ENCODE results near the gene PFDN1.

DNA sequence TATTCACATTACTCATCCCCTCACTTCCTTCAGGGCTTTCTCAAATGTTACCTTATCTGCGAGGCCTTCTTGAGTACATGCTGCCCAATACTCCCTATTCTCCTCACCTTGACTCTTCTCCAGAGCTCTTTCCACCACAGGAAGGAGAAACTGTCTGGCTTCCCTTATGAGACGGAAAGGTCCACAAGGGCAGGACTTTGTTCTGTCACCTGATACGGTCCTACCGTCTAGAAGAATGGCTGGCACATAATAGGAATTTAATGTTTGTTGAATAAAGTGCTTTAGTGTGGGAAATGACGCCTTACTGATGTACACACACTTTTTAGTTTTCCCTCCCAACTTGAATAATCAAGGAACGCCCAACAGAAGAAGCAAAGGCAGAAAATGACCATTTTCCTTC is 52.5 kb downstream of the PFDN1 start:
- no peak for TF ChIP-seq EZH2 (IDR thresholded peaks at IDR 0.05)
- no peak for TF ChIP-seq POLR2AphosphoS5 (IDR thresholded peaks at IDR 0.05; ENCODE audit: borderline replicate concordance, low read depth, low read length)
- no peak for TF ChIP-seq FOXP2 (optimal IDR thresholded peaks at IDR 0.05; ENCODE audit: control extremely low read depth, extremely low read length, insufficient read depth)
